HG02938 (cell line): Measurements from ENCODE around the gene JAML.

Experiments used
- ATAC-seq: cut with Tn5 transposase; IDR thresholded peaks from one replicate; pipeline ENCODE4 v1.9.1; 2021; ENCODE audit warnings: mild to moderate bottlenecking, moderate library complexity; ENCODE audit not compliant: unreplicated experiment

JAML gene

DNA sequence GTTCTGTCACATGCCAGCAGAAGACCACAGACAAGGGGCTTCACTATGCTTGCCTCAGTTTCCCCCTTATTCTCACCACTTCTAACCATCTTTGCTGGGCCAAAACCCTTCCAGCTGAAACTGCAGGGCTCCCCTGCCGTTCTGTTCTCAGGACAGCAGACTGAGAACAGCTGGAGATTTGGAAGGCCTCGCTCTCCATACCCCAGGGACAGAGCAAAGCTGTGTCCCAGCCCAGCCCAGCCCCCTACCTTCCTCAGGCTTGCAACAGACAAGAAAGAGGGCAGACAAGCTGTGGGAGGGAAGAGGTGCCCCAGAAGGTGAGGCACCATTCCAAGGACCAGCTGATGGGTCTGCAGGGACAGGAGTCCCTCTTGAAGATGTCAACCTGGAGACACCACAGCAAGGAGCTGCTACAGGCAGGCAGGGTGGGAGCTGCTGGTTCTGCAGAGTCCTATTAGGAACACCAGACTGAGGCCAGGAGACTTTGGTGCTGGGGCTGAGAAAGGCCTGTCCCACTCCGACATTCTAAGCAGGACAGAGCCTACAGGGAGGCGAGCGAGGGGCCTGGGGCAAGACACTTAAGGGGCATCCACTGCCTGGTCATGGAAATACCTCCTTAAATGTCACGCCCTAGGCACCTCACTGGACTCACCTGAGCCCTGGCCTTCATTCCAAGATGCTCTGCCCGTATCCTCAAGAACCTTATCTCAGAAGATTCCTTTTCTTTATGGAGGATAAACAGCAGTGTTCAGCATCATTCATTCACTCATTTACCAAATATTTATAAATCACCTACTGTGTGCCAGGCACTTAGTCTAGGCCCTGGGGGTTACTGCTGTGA lies 55.3 kb downstream of the JAML start:
- no peak for ATAC-seq

DNA sequence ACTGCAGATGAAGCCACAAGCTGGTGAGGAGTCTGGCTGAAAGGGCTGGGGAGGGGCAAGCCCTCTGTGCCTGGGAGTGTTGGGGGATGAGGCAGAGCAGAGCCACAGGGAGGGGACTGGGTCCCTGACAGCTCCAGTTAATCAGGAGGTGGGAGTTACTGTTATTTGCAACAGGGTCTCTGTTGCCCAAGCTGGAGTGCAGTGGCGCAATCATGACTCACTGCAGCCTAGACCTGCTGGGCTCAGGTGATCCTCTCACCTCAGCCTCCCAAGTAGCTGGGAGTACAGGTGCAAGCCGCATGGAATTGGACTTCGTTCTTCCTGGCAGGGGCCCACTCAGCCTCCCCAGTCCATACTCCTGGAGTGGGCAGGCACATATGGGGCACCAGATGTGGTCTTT lies 56.1 kb downstream of the JAML start:
- ATAC-seq, result no peak

DNA sequence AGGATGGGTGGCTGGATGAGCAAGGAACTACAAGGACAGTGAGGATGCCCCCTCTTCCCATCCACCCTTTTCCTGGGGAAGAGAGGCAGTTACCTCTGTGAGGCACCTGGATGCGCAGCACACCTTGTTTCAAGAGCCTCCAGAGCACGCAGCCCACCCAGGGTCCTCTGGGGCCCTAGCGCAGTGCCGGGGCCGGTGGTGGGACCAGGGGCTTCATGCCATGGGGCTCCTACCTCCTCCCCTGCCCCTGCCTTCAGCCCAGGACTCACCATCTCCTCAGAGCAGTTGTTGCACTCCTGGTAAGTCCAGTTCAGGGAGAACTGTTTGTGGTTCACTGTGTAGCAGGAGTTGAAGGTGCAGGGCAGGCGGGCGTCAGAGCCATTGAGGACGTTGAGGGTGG lies 56.5 kb downstream of the JAML start:
- no peak for ATAC-seq

DNA sequence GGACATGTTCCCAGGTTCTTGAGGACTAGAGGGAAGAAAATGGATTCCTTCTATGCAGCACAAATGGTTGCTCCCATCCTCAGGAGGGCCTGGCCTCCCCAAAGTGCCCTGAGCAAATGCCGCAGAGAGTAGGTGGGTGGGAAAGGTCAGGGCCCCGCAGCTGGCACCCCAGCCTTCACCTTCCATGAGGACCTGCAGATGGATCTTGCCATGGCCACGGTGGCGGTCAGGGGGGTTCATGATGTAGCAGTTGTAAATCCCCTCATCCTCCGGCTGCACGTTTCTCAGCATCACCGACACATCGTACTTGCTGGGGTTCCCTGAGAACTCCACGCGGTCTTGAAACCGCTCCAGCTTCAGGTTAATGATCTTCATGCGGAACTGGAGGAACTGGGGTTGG lies 56.9 kb downstream of the JAML start:
- ATAC-seq, result no peak

DNA sequence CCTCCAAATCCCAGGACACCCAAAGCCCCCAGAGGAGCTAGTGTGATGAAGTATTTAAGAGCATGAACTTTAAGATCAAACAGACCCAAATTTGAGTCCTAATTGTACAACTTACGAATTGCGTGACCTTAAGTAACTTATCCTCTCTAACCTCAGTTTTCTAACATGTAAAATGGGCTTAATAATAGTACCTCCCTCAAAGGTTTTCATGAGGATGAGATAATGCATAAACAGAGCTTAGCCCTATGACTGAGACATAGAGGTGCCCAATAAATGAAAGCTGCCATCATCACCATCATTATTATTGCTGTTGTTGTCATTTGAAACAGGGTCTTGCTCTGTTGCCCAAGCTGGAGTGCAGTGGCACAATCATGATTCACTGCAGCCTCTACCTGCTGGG lies 57.6 kb downstream of the JAML start:
- no peak for ATAC-seq

DNA sequence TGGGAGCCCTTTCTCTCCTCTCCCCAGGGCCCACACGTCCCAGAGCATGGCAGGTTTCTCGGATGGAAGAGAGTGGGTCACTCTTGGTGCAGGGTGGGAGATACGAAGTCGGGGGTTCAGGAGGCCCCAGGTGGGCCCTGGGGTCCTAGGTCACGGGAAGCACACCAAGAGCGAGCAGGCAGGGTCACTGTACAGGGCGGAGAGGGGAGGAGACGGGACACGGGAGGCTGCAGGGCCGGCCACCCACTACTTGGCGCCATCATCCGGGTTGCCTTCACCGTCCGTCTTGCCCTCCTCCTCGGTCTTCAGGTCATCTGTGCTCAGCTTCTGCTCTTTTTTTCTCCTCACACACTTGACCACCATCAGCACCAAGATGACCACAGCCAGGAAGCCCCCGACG lies 58.2 kb downstream of the JAML start:
- ATAC-seq, result no peak

DNA sequence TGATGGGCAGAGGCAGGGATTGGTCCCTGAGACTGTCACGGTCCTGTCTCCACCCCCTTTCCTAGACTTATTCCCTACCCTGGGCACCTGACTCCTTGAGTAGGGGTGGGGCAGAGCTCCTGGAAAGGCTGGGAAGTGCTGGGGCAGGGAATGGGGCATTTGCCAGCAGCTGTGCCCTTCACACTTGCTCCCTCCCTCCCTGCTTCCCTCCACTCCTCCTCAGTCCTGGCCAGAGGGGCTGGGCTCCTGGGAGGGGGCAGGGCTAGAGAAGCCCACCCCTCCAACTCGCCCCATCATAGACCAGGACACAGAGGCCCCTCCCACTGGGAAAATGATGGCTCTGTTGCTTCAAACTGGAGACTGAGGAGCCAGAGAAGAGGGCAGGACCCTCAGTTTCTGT lies 59.9 kb downstream of the JAML start:
- no peak for ATAC-seq

DNA sequence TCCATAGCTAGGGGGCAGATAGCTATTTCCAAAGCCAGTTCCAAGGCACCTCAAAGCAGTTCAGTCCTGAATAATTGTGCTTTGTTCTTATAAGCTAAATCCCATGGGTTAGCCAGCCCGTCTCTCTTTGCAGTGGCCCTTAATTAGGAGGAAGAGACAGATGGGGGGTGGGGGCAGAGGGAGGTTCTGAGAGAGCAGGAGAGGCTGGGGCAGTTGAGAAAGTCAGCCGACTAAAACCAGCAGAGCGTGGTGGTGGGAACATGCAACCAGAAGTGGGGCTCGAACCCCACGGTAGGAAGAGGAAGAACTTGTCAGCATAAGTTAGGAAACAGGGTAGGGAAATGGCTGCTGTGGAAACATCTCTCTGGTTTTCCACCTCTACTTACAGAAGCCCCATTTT lies 61.3 kb downstream of the JAML start:
- no peak for ATAC-seq

DNA sequence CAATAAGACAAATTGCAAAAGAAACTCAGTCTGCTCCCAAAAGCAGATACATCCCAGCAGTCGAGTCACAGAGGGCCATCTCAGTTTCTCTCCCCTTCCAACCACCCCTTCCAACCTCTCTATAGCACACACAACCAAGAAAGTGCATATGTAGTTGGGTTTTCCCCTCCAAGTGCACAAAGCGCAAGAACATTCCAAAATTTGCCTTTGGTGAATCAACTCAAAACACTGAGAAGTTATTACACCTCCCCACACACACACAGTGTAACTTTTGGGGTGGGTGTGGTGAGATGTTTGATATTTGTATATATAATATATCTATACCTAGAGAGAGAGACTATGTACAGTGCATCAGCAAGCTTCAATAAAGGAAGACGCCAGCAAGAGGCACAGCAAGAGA lies 62.0 kb downstream of the JAML start:
- no peak for ATAC-seq

DNA sequence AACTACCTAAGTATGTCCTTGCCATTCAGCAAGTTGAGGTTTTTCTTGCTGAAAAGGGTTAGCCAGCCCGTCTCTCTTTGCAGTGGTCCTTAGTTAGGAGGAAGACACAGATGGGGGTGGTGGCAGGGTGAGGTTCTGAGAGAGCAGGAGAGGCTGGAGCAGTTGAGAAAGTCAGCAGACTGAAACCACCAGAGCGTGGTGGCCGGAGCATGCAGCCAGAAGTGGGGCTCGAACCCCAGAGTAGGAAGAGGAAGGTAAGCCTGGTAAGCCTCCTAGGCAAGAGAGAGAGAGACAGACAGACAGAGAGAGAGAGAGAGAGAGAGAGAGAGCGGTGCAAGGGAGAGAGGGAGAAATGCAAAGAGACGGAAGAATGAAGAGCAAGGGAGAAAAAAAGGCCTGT lies 63.0 kb downstream of the JAML start:
- no peak for ATAC-seq

DNA sequence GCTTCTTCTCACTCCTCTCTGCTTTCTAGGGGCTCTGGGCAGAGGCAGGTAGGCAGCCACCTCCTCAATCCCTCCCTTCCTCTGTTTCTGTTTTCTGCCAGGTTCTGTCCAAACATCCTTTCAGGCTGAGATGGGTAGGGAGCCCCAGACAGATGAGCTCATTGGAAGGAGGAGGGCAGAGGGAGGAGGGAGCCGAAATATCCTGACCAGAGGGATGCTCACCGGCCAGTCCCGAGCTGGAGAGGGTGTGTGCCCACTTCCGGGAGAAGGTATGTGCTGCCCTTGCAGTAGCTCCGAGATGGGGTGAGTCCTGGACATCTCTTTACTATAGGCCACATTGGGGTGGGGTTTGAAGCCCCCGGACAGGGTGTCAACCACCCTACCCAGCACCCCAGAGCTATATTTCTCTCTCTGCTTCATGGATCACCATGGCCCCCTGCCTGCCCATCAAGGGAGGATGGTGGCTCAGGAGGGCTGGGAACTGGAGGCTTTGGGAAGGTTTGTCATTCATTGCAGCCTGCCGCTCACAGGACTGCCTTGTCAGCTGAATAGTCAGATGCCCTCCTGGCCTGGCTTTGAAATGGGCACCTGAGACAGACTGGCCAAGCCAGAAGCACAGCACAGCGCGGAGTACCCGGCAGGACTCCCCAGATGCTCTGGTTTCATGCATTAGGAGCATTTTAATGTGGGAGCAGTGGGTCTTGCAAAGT lies 67.5 kb downstream of the JAML start:
- ATAC-seq, result no peak

DNA sequence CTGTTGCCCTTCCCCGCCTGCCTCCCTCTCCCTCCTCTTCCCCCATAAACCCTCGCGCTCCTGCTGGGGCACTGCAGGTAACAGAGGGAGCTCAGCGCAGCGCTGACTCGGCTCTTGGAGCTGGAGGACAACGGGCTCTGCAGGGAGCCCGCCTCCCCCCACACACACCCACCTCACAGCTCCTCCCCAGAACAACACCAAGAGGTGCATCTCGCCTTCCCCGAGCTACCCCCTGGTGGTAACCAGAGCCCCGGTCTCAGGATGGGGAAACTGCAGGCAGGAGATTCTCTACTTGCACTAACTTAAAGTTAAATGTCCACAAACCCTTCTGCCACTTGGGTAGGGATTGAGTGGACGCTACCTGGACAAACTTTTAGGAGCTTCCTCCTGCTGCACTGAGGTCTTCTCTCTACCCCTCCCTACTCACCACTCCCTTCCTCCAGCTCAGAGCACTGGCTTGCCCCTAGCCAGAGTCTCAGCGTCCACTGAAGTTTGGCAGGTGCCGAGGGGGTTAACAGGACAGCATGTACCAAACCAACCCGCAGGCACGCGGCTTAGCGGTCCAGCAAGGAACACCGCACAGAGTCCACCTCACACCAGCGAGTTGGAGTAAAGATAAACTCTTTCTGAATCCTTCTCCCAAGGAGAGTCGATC lies 68.2 kb downstream of the JAML start:
- ATAC-seq, result no peak

DNA sequence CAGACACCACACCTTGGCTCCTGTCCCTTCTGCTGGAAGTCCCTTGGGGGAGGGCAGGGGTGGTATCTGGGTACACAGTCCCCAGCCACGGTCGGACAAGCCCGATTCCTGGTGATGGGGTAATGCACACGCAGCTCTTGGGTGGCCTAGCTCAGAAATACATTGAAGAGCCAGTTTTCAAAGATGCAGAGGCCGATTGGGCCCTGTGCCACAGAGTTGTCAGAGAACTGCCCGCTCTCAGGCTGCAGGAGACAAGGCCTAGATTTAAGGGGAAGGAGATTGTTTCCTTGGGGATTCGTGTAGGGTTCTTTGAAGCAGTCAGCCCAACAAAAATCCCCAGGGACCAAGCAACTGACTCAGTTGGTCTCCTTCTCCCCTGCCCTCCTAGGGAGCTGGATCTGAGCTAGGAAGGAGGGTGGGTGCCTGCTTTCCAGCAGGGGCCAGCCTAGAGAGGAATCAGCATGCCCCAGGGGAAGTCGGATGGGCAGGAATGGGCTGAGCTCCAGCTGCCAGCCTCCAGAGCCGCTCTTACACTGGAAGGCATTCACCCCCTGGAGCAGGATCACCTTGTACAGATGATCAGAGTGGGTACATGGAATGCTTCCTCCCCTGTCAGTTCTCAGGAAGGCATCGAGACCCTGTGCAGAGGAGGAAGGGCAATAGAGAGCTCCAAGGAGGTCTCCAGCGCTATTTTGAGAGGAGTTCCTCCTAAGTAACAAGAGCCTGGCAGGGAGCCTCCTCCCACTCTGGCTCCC lies 68.9 kb downstream of the JAML start:
- no peak for ATAC-seq

DNA sequence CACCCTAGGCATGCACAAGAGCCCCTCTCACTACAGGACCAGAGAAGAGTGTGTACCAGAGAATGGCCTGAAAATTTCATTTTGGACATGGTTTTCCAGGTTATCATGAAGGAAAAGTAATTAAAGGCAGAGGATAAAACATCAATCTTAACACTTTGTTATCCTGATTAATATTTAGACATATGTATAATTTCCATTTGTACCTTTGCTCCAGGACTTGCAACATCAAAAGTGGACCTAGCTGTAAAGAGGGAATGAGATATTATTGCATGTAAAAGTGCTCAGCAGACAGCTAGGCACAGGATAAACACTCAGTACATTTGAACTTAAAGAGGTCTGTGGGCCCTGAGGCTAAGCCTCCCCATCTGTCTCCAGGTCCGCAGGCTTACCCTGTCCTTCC lies 70.2 kb downstream of the JAML start:
- ATAC-seq, result no peak

DNA sequence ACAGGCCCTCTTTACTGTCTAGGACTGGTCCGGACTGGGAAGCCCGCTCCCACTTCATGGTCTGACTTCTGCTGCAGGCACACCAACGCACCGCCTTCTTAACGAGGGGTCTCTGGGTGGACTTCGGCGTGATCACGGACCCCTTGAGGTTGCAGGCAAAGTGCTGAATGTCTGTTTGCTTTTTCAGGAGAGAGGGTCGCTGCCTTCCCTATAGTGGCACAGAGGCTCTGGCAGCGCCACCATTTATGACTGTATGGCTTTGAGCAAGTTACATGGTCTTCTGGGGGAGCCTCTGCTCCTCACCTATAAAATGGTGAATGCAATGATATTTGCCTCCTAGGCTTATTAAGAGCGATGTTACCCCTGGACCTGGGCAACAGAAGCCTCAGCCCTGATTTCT lies 70.8 kb downstream of the JAML start:
- ATAC-seq, result no peak

DNA sequence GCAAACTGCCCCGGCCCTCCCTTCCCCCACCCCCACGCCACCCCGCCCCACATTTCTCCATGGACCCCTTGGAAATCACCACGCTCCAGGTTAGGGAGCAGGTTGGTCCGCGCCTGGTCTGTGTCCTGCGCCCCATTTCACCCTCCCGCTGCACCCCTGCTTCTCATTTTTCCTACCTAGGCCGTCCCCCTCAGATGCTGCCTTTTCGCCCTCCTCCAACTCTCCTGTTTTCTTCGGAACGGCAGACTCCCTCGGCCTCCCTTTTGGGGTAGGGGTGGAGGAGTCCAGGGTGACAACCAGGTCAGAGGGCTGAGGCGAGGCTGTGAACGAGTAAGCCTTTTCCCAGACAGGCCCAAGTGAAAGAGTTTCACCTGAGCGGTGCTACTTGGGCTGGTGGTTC lies 71.3 kb downstream of the JAML start:
- ATAC-seq, result no peak

DNA sequence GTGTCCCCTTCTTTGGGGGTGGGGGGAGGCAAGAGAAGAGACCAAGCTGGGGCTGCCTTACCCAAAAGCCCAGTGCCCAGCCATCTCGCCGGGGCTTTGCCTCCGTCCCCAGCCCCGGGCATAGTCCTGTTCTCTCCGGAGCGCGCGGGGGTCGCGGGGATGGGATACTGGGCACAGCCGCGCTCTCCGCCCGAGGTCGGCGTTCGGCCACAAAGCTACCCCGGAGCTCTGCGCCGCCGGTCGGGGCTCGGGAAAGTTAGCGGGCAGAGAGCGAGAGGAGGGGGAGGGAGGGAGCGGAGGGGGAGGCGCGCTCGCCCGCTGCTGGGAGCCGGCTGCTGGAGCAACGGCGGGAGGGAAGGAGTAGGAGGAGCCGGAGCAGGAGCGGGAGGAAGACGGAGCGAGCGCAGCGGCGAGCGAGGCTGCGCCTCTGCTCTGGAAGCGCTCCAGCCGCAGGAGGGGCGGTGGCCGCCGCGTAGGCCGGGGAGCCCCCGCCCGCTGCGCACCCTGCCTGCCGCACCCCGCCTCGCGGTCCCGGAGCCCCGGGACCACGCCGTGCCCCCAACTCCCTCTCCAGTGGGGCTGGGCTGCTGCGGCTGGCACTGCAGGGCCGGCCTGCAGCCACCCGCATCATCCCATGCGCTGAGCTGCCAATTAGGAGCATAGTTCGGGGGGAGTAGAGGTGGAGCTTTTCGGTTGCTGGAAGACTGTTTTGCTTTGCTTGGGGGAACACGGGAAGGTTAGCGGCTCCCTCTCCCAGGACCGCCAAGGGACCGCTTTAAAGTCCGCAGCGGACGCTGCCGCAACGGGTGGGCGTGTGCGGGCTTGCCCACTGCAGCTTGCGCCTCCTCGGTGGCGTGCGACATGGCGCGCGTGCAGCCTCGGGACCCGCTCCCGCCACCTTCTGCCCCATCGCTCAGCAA lies 72.0 kb downstream of the JAML start, which contains the start of gene SCN4B:
Gene SCN4B, minus strand, starts transcription at position 272 of the 920 bp plus-strand sequence. Its CDS starts 150 bp downstream, at position 122.
- no peak for ATAC-seq

DNA sequence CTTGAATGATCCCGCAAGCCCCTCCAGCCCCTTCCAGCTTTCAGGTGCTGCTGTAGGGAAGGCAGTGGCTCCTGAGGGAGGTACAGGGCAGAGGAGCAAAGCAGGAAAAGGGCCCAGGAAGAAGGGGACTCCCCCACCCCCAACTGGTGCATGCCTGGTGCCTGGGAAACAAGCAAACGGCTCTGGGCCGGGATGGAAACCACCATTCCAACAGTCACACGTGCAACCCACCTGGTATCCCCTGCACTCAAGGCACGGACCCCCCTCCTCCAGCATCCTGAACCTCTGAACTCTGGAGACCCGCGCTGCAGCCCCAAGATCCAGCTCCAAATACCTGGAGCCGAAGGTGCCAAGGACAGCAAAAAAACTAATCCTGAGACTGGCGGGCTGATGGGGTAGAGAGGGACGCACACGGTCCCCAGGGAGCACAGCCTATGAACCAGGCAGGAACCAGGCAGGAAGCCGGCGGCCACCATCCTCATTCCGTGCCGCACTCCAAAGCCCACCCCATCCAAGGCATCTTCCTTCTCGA lies 72.7 kb downstream of the JAML start:
- ATAC-seq, result no peak

DNA sequence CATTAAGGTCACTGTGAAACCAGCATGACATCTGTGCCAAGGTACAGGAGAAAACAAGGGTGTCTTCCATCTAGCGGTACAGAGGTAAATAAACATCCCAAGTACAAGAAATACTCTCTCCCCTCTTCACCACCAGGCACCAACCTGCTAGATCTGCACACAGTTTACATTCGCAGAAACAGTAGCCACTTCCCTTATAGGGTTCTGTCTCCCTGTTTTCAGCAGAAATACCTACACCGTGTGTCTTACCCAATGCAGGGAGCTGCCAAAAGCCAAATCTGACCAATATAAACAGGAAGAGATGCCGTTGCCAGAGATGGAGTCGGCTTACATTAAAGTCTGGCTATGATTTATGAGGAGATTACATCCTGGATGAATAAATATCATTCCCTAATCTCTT lies 73.4 kb downstream of the JAML start:
- no peak for ATAC-seq

DNA sequence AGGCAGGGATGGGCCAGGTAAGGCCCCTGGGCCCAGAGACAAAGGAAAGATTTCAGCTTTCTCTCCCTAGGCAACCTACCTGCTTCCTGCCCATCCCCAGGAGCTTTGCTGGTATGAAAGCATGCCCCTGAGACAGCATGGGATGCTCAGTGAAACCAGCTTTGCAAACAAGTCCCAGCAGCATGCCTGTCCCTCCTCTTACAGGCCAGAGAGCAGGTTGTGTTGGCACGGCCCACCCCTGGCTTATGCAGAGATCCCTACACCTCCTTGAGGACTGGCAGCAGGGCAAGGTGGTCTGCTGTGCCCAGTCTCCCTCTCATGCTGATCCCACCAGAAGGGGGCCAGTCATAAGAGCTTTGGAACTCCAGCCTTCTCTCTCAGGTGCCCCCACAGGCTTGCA lies 75.3 kb downstream of the JAML start:
- ATAC-seq, result no peak
